Glutamatergic neuron (in vitro differentiated cells): ENCODE measurements around the gene EFNA5. TPM values are rescaled to one million over a fixed set of nuclear protein-coding genes. Genes with fewer than 3 reads are reported as not detected.

Experiments
- DNase-seq: peaks from one replicate; pipeline ENCODE4 v3.0.0; 2022
- H3K27ac Mint-ChIP-seq: one replicate; pipeline ENCODE4 v1.8.0; 2020; ENCODE audit warnings: mild to moderate bottlenecking, mixed read lengths, inconsistent platforms; ENCODE audit not compliant: unreplicated experiment
- H3K27me3 Mint-ChIP-seq: one replicate; pipeline ENCODE4 v1.8.0; 2020; ENCODE audit warnings: mild to moderate bottlenecking, moderate library complexity, mixed read lengths, inconsistent platforms; ENCODE audit not compliant: unreplicated experiment
- H3K36me3 Mint-ChIP-seq: one replicate; pipeline ENCODE4 v1.8.0; 2020; ENCODE audit warnings: mild to moderate bottlenecking, mixed read lengths, inconsistent platforms; ENCODE audit not compliant: unreplicated experiment
- H3K4me1 Mint-ChIP-seq: one replicate; pipeline ENCODE4 v1.8.0; 2020; ENCODE audit warnings: mild to moderate bottlenecking, low read depth, mixed read lengths, inconsistent platforms; ENCODE audit not compliant: unreplicated experiment
- H3K4me3 Mint-ChIP-seq: one replicate; pipeline ENCODE4 v1.8.0; 2020; ENCODE audit warnings: mild to moderate bottlenecking, mixed read lengths, inconsistent platforms; ENCODE audit not compliant: unreplicated experiment
- H3K9me3 Mint-ChIP-seq: one replicate; pipeline ENCODE4 v1.8.0; 2020; ENCODE audit warnings: mild to moderate bottlenecking, moderate library complexity, mixed read lengths, inconsistent platforms; ENCODE audit not compliant: unreplicated experiment
- CTCF ChIP-seq: fragments of 200-600 bp; sonication (generic); IDR thresholded peaks from one replicate; pipeline ENCODE4 v1.5.0; 2021; ENCODE audit not compliant: partially characterized antibody, unreplicated experiment
- total RNA-seq: library from RNA; stranded (reverse); fragmentation: NEBNext Ultra II Directional; extraction: Animal tissue kit (Norgen Biotek cat#: 25700); gene quantifications from one replicate; pipeline ENCODE4 v1.2.1, GENCODE V29; 2021; ENCODE audit not compliant: unreplicated experiment

EFNA5 gene
- total RNA-seq, 1 donor from 2014 or later, result 158 TPM

- H3K27ac Mint-ChIP-seq, result no peak overlapping the region
Observed at GRCh38 chr5:107373549-107374263, 297.0 kb downstream of the EFNA5 start.

GRCh38 chr5:107372723-107373450, 297.9 kb downstream of the EFNA5 start:
- TF ChIP-seq CTCF, result no peak
- Mint-ChIP-seq H3K4me1 (peaks cover 15% of the 10 kb centered on the region), H3K27ac (peak overlapping the region; percentile 30), H3K27me3 (peaks cover 4% of the 10 kb centered on the region), H3K9me3 (peaks cover 3% of the 10 kb centered on the region), H3K36me3 (no peaks in the 10 kb centered on the region), H3K4me3 (no peak overlapping the region)
- no peak for DNase-seq

More at GRCh38 chr5:107373549-107374263, 297.0 kb downstream of the EFNA5 start:
- Mint-ChIP-seq H3K36me3 (no peaks in the 10 kb centered on the region), H3K4me3 (no peak overlapping the region), H3K4me1 (peaks cover 21% of the 10 kb centered on the region), H3K9me3 (peaks cover 3% of the 10 kb centered on the region), H3K27me3 (peaks cover 4% of the 10 kb centered on the region)
- no peak for DNase-seq
- no peak for TF ChIP-seq CTCF

GRCh38 chr5:107370396-107370968, 300.3 kb downstream of the EFNA5 start:
- Mint-ChIP-seq H3K36me3 (no peaks in the 10 kb centered on the region), H3K9me3 (no peaks in the 10 kb centered on the region), H3K27ac (no peak overlapping the region), H3K4me3 (no peak overlapping the region), H3K27me3 (peaks cover 4% of the 10 kb centered on the region), H3K4me1 (peaks cover 17% of the 10 kb centered on the region)
- no peak for TF ChIP-seq CTCF
- DNase-seq, result no peak

GRCh38 chr5:107369622-107370021, 301.1 kb downstream of the EFNA5 start:
- peaks cover 6% of the 10 kb centered on the region for H3K27me3 Mint-ChIP-seq
- no peak for TF ChIP-seq CTCF
- no peaks in the 10 kb centered on the region for H3K9me3 Mint-ChIP-seq
- no peak for DNase-seq
- no peak overlapping the region for H3K27ac Mint-ChIP-seq
- H3K36me3 Mint-ChIP-seq, result no peaks in the 10 kb centered on the region
- no peak overlapping the region for H3K4me3 Mint-ChIP-seq
- peaks cover 19% of the 10 kb centered on the region for H3K4me1 Mint-ChIP-seq
